ENCODE results near the gene KLHL6.

DNA sequence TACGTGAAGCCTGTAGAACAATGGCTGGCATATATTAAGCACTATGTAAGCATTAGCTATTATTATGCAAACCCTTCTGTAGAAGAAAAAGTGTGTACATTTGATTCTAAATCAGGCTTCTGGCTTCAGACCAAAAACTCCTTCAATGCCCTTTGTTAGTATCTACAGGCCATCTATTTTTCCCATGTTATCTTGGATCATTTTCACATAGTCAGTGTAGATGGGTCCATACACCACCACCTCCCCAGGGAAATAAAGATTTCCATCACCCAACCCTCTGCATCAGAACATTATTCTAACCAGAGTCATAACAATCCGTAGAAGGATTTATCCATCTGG lies 8.0 kb upstream of the KLHL6 start:
- TF ChIP-seq POLR2AphosphoS5 (IDR thresholded peaks at IDR 0.05; ENCODE audit: low read depth, low read length), result no peak
- TF ChIP-seq EP300 (IDR thresholded peaks at IDR 0.05; ENCODE audit: borderline replicate concordance in 1 of 2, low read depth in 1 of 2, low read length in 1 of 2), result no peak
- TF ChIP-seq, protein P1, sequence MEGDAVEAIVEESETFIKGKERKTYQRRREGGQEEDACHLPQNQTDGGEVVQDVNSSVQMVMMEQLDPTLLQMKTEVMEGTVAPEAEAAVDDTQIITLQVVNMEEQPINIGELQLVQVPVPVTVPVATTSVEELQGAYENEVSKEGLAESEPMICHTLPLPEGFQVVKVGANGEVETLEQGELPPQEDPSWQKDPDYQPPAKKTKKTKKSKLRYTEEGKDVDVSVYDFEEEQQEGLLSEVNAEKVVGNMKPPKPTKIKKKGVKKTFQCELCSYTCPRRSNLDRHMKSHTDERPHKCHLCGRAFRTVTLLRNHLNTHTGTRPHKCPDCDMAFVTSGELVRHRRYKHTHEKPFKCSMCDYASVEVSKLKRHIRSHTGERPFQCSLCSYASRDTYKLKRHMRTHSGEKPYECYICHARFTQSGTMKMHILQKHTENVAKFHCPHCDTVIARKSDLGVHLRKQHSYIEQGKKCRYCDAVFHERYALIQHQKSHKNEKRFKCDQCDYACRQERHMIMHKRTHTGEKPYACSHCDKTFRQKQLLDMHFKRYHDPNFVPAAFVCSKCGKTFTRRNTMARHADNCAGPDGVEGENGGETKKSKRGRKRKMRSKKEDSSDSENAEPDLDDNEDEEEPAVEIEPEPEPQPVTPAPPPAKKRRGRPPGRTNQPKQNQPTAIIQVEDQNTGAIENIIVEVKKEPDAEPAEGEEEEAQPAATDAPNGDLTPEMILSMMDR (IDR thresholded peaks at IDR 0.05), result no peak

All from SK-N-SH (cell line).